ENCODE results near the gene ARFGEF3.
"Not testable (repeated sequence)": the region's sequence is repeated elsewhere in the genome, so short reads cannot be mapped to it uniquely, and the experiment has no call there.

The ARFGEF3 gene

GRCh38 chr6:138275976-138276375, 114.2 kb downstream of the ARFGEF3 start:
- no peak for DNase-seq

GRCh38 chr6:138277835-138278234, 116.1 kb downstream of the ARFGEF3 start:
- DNase-seq, result no peak

GRCh38 chr6:138278326-138278725, 116.6 kb downstream of the ARFGEF3 start:
- no peak for DNase-seq

- no peak for DNase-seq
Observed at GRCh38 chr6:138285800-138286199, 124.1 kb downstream of the ARFGEF3 start.

GRCh38 chr6:138286698-138287097, 125.0 kb downstream of the ARFGEF3 start:
- DNase-seq, result no peak

- peak; percentile 70 for DNase-seq
Observed at GRCh38 chr6:138287144-138287955, 125.6 kb downstream of the ARFGEF3 start.

GRCh38 chr6:138288428-138289085, 126.8 kb downstream of the ARFGEF3 start:
- not testable (repeated sequence) for DNase-seq

GRCh38 chr6:138289739-138290138, 128.0 kb downstream of the ARFGEF3 start:
- DNase-seq, result peak; percentile 61

- DNase-seq, result no peak
Observed at GRCh38 chr6:138290423-138290962, 128.8 kb downstream of the ARFGEF3 start.

- DNase-seq, result no peak
Observed at GRCh38 chr6:138291036-138291848, 129.5 kb downstream of the ARFGEF3 start.

- DNase-seq, result no peak
Observed at GRCh38 chr6:138291849-138292181, 130.1 kb downstream of the ARFGEF3 start.

GRCh38 chr6:138292482-138292881, 130.7 kb downstream of the ARFGEF3 start:
- DNase-seq, result no peak

GRCh38 chr6:138293428-138294395, 132.0 kb downstream of the ARFGEF3 start:
- DNase-seq, result peak; percentile 36

GRCh38 chr6:138296381-138296780, 134.6 kb downstream of the ARFGEF3 start:
- no peak for DNase-seq

GRCh38 chr6:138296786-138297185, 135.0 kb downstream of the ARFGEF3 start:
- DNase-seq, result no peak

GRCh38 chr6:138297761-138298298, 136.1 kb downstream of the ARFGEF3 start:
- DNase-seq, result no peak

- no peak for DNase-seq
Observed at GRCh38 chr6:138300469-138300868, 138.7 kb downstream of the ARFGEF3 start.

GRCh38 chr6:138302554-138302953, 140.8 kb downstream of the ARFGEF3 start:
- DNase-seq, result no peak

GRCh38 chr6:138307352-138307751, 145.6 kb downstream of the ARFGEF3 start:
- no peak for DNase-seq

GRCh38 chr6:138307816-138308730, 146.3 kb downstream of the ARFGEF3 start:
- DNase-seq, result no peak

GRCh38 chr6:138308731-138309110, 147.0 kb downstream of the ARFGEF3 start:
- no peak for DNase-seq
